Measurements from ENCODE around the gene KCNE5. TPM values are rescaled to one million over a fixed set of nuclear protein-coding genes. Genes with fewer than 3 reads are reported as not detected.

Gene KCNE5
- total and polyA plus RNA-seq, 9 of the 15 experiments (the other 6 are each of a cell fraction or from before 2014, with no cell fraction given), result 0.08 to 0.38 (median 0.21) TPM; not detected in 1

GRCh38 chrX:109632906-109633504, 8.0 kb upstream of the KCNE5 start (continued):
- TF ChIP-seq REST (IDR thresholded peaks at IDR 0.05; ENCODE audit: borderline replicate concordance), result peak; percentile 27; the same call in 1 of the 2 replicates
- no peak for TF ChIP-seq REST (CRISPR knock-in tag; IDR thresholded peaks at IDR 0.05; ENCODE audit: low read depth)
- TF ChIP-seq CREM (IDR thresholded peaks at IDR 0.05; ENCODE audit: low read depth), result no peak
- TF ChIP-seq HCFC1 (IDR thresholded peaks at IDR 0.05; ENCODE audit: low read depth, low read length), result no peak
- no peak for TF ChIP-seq ZHX1 (conservative IDR thresholded peaks at IDR 0.05; ENCODE audit: low read length)
- no peak for TF ChIP-seq ZNF592 (IDR thresholded peaks at IDR 0.05)
- no peak for TF ChIP-seq SETDB1 (IDR thresholded peaks at IDR 0.05; ENCODE audit: low read length)
- TF ChIP-seq SNRNP70 (optimal IDR thresholded peaks at IDR 0.05; ENCODE audit: low read depth, low read length), result no peak
- peak; percentile 44 to 64 (median 60) for TF ChIP-seq CTCF (IDR thresholded peaks at IDR 0.05 in 2 of 3, conservative IDR thresholded peaks at IDR 0.05 in 1 of 3; ENCODE audit: insufficient read depth in 2 of 3, low read depth in 1 of 3, low read length in 3 of 3)
- no peak for TF ChIP-seq ZNF561 (CRISPR knock-in tag; conservative IDR thresholded peaks at IDR 0.05)
- TF ChIP-seq CHD2 (IDR thresholded peaks at IDR 0.05; ENCODE audit: low read depth, low read length), result no peak

Measured in K562 (cell line).